ENCODE measurements around the gene DDX23.

DDX23 gene

DNA sequence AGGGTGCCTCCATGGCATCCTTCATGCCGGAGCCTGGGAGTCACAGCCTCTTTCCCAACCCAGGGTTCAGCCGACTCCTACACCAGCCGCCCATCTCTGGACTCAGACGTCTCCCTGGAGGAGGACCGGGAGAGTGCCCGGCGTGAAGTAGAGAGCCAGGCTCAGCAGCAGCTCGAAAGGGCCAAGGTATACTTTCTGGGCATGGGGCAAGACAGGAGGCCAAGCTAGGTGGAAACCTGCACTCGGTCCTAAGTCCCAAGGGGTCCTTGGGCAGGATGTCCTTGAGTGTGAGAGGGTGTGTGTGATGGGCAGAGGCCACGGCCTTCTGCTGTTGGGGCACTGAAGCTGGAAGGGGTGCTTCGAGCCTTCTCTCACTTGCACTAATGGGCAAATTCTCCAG, 28.7 kb downstream of the DDX23 start:
- DNase-seq (ENCODE audit: low read depth) = no peak

DNA sequence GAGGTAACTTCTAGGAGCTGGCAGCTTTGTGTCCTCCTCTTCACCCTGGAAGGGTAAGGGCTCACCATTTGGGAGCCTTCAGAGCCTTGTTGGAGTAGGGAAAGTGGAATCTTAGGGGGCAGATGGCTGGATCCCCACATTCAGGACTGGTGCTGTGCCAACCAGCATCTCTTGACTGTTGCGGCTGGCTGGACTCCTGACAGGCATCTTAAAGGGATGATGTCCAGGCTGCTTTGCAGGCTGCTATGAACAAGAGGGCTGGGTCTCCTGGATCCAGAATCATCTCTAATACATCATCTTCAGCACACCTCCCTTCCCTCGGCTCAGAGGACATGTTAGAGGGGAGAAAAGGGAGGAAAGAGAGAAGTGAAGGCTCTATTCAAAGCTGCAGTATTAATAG, 29.3 kb downstream of the DDX23 start:
- DNase-seq (ENCODE audit: low read depth) = no peak

DNA sequence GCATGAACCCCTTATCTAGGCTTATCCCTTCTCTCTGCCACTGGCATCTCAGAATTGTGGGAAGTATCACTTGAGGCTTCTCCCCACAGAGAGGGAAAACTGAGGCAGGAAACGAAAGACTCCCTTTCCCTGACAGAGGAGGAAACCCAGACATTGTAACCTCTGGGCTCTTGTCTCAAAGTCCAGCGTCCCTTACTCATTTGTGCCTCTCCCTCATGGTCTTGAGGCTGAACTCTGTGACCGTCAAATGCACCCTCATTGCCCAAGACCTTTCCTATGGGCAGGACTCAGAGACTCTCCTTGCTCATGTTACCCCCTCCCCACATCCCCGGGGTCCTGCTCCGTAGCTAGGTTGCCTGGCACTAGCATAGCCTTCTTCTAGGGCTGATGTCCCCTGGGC, 29.8 kb downstream of the DDX23 start:
- DNase-seq (ENCODE audit: low read depth) = no peak

DNA sequence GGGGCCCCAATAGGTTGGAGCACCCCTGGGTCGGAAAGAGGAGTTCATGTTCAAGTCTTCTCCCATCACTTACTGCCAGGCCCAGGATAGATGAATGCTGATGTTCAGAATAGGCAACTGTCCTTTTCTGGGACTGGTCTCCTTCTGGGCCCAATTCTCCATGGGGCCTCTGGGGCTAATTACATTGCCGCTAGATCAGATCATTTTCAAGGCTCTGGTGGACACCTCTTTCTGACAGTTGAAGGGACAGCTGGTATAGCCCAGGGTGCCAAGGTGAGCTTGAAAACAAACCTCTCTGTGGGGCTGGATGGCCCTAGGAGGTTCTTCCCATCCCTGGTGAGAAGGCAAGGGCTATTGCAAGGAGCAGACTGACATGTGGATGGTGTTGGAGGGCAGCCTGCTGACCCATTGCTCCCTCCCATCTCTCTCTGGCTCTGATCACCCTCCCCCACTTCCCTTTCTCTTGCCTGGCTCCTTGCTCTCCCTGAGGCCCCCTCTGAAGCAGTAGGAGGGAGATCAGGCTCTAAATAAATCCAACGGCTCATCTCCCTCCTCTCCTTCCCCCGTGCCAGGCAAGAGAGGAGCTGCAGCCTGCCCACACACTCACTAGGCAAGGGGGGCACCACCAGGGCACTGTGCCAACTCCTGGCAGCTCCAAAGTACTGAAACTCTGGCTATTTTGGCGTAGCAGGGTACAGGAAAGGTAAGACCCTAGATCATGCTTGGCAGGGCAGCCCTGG, 31.8 kb downstream of the DDX23 start:
- DNase-seq (ENCODE audit: low read depth) = no peak

DNA sequence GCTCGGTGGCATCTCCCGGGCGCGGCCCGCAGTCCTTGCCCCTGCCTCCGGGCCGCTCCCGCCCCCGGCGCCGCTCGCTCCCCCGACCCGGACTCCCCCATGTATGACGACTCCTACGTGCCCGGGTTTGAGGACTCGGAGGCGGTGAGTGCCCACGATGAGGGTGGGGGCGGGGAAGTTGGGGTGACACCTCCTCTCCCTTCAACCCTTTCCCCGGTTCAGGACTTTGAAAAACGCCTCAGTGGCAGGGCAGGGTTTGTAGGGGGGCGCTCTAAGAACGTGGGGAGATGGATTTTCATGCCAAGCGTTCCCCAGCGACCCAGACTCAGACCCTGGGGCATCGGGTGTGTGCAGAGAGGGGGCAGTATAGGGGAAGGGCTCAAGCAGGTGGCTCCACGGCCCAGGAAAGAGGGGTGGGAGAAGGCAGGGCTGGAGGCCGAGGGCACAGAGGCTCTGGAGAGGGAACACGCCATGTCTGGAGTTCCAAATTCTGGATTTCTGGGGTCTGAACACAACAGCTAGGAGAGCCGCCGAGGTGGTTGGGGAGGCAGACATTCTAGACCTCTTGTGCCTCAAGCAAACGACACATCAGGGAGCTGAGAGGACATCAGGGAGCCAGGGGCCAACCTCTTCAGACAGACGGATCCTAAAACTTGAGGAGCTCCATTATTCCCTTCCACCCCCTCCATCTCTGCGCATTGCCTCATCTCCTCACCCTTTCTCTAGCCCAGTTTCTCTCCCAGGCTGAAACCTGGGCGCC, 33.0 kb downstream of the DDX23 start:
- no peak for DNase-seq (ENCODE audit: low read depth)

DNA sequence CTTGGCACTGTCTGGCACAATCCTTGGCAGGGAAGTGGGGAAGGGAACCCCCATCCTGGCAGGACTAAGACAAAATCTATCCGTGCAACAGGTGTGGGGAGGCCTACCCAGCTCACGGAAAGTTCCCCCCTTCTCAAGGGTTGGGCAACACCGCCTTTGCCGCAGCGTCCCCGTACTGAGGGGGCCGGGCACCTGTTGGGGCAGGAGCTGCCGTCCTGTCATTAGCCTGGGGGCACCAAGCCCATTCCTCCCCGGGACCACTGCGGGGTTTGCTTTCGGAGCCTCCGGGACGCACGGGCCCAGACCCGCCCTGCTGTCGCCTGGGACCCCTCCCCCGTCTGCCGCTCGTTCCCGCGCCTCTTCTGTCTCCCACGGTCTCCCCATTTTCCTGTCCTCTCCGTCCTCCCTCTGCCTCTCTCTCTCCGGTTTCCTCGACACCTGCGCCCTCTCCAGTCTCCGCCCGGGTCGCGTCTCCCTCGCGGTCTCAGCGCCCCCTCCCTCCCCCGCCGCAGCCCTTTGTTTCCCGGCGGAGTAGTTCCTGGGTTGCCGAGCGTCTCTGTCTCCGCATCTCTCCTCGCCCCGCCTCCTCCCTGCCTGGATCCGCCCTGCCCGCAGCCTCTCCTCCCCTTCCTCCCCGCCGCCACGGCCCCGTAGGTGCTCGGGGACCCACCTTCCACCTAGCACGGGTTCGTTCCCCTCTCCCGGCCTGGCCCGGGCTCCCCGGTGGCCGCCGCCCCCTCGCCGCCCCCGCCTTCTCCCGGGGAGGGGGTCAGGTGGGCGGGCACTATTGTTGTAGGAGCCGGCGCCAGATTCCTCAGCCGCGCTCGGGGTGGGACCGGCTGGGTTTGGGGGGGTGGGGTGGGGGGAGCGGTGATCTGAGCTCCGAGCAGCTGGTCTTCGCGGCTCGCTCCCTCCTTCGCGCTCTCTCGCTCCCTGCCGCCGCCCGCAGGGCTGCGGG, 33.8 kb downstream of the DDX23 start, which contains the start of gene CACNB3:
Gene CACNB3 (plus strand): TSS at position 624 of the 958 bp plus-strand sequence. CDS start 434 bp downstream, outside the sequence.
- peak; percentile 65 for DNase-seq (ENCODE audit: low read depth)

DNA sequence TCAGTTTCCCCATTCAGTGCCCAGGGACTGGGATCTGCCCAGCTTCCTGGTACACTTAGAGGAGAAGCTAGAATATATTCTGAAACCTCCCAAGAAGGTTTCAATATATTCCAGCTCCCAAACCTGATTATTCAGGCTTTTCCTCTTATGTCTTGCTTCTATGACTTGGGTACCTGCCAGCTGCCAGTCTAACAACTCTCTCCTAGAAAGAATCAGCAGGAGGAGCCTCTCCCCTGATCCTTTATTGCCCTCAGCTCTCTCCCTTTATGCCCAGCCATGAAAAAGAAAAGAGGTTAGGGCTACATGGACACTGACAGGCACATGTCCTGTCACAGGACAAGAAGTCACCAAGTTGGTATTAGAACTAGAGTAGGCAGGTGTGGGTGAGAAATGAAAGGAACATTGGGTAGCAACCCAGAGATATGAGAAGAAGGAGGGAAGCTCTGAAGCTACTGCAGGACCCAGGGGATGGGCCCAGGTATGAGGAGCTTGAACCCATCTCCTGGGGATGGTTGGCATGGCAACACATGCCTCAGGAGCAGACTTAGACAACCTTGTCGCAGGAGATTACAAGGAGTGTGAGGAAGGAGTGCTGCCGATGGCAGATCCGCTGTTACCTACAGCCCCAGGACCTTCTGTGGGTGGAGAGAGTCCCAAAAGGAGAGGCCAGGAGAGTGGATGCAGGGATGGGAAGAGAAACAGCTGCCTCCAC, 35.7 kb downstream of the DDX23 start:
- no peak for DNase-seq (ENCODE audit: low read depth)

DNA sequence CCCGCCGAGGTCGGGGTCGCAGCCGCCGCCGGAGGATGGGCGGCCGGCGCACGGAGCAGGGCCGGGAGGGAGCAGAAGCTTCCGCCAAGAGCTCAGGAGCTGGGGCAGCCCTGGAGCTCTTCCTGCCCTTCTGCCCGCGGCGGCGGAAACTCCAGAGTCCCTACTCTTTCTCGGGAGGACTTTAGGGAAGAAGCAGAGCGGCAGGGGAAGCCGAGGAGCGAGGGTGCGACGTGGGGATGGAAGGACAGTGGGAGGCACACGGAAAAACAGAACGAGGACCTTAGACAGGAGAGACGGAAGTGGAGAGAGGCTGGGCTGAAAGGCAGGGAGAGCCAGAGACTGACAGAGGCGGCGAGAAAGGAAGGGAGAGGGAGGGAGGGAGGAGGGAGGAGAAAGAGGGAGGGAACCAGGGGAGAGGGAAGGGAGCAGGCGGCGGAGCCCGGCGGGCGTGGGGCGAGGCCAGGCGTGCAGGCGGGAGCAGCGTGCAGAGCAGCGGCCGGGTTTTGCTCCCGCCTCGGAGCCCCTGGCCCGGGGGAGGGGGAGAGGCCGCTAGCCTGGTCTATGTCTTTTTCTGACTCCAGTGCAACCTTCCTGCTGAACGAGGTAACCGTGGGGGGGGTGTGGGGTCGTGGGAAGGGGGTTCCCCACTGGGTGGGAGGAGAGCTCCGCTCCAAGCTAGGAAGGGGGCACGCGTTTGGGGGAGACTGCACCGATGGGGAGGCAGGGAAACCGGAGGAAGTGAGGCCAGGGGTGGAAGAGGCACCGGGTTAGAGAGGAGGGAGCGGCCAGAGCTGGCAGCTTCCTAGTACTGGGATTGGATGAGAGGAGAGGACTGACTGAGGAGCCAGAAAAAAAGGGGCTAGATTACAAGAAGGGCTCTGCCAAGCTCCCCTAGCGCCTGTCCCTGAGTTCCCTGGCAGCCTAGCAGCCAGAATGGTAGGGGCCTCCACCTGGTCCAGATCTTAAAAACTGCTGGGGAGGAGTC, 36.5 kb downstream of the DDX23 start:
- DNase-seq (ENCODE audit: low read depth) = peak; percentile 26

DNA sequence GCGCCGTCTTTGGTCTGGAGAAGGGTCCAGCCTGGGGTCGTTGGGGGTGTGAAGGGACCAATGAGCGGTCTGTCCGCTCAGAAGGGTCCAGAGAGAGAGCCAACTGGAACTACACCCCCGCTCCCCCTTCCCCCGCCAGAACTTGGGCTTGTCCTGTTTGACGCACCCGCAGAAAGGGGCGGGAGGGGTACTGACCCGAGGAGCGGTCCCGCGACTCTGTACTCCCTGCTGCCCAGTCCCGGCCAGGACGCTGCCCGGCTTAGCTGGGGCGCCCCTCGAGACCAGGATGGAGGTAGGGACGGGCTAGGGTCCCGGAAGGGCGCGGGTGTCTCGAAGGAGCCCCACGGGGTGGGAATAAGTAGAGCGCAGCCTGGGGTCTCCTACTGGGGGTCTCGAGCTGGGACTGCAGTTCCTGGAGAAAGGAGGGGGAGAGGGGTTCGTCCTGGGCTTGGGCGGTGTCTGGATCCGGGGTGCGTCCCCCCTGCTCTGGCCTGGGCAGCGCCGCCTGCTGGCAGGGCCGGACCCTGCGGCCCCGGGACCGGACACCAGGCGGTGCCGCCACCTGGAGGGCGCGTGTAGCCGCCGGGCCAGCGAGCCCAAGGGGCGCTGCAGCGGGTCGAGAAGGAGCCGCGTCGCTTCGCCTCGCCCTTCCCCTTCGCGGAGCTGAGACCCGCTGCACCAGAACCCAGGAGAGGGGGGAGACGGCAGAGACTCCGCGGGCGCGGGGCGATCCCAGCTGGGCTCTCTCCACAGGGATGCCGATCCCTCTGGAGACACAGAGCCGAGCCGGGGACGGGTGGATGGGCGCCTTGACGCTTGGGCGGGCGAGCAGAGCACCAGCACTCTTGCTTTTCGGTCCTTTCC, 37.5 kb downstream of the DDX23 start:
- DNase-seq (ENCODE audit: low read depth) = peak; percentile 86

DNA sequence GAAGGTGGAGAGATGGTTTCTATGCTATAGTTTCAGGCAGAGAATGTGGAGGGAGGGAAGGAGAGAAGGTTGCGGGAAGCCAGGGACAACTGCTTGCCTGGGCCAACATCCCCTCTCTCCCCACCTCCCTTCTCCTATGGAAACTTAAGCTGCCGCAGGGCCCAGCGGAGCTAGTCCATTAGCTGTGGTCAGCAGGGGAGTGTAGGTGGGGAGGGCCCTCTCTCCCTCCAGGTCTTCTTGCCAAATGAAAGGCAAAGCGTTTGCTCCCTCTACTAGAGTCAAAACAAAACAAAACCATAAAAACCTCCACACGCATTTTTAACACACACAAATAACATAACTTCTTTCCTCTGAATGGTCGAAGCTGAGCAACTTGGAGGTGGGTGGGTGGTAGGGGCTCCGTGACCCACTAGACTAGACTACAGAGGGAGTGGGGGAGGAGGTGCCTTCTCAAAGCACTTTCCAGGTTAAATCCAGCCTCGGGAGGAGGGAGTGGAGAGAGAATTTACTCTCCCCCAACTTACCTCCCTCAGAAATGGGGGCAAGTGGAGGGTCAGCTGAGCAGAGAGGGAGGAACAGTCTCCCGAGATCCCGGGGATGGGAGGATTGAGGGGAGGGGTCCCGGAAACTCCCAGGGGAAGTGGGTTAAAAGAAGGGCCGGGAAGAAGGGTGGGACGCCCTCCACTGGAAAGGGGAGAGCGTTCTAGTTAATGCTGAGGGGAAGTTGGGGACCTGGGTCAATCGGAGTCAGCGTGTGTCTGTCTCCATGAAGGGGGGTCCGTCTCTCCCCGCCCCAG, 38.3 kb downstream of the DDX23 start:
- DNase-seq (ENCODE audit: low read depth) = no peak

DNA sequence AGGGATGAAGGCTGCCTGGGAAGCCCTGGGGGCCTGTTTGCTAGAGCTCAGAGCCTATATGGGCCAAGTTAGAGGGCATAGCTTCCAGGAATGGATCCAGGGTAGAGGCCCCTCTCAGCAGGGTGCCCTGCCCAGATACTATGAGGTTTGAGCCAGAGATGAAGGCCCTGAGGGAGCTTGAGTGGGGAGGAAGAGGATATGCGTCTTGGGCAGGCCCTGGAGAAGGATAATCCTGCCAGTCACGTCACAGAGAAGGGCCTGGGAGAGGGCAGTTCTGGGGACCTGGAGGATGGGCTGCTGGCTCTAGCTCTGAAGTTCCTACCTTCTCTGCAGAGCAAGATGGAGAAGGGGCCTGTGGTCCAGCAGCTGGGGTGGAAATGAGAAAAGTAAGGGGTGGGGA, 39.6 kb downstream of the DDX23 start:
- no peak for DNase-seq (ENCODE audit: low read depth)

DNA sequence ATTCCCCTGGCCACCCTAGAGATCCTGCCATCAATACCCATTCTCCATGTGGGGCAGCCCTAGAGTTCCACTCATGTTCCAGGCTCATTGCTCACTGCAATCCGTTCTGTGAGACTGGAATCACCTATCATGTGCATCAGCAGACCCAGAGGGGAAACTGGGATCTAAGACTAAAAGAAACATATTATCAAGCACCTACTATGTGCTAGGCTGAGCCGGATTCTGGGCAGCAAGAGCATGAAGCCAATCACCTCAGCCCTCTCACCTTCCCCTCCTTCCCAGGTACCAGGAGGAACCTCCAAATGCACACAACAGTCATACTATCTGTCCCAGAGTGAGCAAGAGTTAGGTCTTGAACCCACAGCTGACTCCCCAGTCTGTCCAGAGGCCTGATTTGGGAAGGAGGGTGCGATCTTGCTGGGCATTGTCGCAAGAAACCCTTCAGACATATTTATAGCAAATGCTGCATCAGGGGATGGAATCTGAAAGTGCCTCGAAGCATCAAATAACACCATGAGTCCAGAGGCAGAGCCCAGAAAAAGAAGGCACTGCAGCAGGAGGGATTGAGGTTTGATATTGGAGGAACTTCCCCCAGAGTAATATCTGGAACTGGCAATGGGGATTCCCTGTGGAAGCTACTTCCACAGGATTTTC, 40.4 kb downstream of the DDX23 start:
- no peak for DNase-seq (ENCODE audit: low read depth)

DNA sequence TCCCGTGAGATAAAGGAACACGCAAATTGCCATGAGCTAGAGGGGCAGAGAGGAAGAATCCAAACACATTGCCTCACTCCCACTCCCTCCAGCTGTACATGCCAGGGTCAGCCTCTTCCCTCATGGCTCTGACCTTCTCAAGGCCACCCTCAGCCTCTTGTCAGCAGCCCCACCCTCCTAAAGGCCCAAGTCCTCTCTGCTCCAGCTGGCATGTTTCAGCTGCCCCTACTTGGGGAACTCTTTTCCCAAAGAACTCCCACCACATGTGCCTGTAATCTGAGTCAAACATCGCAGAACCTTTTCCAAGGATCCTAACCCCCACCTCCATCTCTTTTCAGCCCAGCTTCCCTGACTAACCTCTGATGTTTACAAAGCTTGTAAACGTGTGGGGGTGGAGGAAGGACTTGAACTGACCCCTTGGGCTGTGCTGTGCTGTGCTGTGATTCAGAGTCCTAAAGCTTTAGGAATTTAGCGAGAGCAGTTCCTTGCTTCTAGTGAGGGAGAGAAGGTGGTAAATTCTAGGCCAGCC, 41.0 kb downstream of the DDX23 start:
- DNase-seq (ENCODE audit: low read depth) = no peak

DNA sequence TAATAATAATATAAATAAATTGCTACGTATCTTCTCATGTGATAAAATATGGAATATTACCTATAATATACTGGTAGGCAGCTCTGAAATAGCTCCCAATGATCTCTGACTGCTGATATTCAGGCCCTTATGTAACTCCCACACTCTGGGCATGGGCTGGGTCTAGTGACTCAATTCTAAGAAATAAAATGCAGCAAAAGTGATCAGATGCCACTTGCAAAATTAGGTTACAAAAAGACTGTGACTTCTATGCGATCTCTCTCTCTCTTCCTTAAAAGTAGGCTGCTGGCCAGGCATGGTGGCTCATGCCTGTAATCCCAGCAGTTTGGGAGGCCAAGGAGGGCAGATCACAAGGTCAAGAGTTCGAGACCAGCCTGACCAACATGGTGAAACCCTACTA, 44.0 kb downstream of the DDX23 start:
- no peak for DNase-seq (ENCODE audit: low read depth)

DNA sequence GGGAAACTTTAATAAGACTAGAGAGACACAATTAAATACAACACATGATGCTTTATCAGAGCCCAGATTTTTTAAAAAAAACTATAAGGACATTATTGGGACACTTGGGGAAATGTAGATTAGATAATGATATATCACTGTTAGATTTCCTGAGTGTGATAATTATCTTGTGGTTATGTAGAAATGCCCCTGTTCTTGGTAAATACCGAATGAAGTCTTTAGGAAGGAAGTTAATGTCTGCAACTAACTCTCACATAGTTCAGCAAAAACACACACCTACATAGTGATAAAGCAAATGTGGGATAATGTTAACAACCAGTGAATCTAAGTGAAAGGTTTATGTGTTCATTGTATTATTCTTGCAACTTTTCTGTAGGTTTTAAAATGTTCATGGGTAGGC, 48.3 kb downstream of the DDX23 start:
- DNase-seq (ENCODE audit: low read depth) = no peak

DNA sequence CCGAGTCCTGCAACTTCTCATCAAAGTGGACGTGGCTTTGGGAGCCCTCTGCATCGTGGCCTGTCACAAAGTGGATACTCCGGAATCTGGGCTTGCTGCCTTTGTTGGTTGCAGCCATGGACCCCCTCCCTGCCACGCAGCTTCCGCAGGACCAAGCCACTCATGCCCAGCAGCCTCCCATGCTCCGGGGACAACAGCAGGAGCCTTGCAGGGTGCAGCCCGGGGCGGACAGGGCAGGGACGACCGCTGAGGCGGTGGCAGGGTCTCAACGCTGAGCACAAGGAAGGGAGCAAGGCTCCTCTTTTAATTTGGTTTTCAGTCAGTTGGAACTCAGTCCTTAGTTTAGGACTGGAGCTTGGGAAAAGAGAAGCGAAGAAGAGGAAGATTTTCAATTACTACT, 51.0 kb downstream of the DDX23 start:
- no peak for DNase-seq (ENCODE audit: low read depth)

DNA sequence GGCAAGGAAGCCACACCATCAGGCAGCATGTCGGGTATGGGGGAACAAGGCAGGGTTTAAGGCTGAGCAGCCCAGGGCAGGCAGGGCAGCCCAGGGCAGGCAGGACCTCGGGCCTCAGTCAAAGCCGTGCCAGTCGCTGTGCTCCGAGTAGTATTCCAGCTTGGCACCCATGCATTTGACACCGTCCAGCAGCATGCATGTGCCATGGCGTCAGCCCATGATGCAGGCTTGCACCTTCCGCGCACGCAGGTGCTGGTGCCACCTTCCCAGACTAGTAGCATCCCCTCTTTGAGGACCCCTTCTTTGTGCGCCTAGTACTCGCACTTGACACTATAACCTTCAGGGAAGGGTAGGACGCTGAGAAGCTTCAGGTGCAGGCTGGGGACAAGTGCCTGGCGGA, 51.5 kb downstream of the DDX23 start:
- no peak for DNase-seq (ENCODE audit: low read depth)

DNA sequence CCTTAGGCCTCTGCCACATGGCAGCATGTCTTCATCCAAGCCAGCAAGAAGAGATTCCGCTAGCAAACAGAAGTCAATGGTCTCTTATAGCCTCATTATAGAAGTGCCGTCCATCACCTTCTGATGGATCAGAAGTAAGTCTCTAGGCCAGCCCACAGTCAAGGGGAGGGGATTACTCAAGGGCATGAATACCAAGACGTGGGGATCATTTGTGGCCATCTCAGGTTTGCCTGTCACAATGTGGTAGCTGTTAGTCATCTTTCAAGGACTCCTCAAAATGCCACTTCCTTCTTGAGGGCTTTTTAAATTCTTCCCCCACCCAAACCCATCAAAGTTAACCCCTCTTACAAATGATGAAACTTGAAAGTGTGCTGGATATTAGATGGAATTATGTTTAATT, 55.0 kb downstream of the DDX23 start:
- no peak for DNase-seq (ENCODE audit: low read depth)

All from activated T-cell treated with anti-CD3 and anti-CD28 coated beads for 48 hours (primary cell).